Smooth muscle cell (in vitro differentiated cells): ENCODE data around the gene ACTL10. TPM values are rescaled to one million over a fixed set of nuclear protein-coding genes. Genes with fewer than 3 reads are reported as not detected.

Source experiments
- DNase-seq: peaks from one replicate; lab custom pipeline; 2025; ENCODE audit not compliant: unreplicated experiment; lab: John Stamatoyannopoulos, UW
- H2AFZ ChIP-seq: fragments of 200-600 bp; sonication (generic); 2 replicates; pipeline ENCODE4 v1.6.0; 2016; ENCODE audit warnings: antibody characterized with exemption, low read depth, mild to moderate bottlenecking
- H3F3A ChIP-seq: fragments of 200-600 bp; sonication (generic); 2 replicates; pipeline ENCODE4 v1.6.0; 2017; ENCODE audit warnings: antibody characterized with exemption, low read depth
- H3K27ac ChIP-seq: fragments of 200-600 bp; sonication (generic); 2 replicates; pipeline ENCODE4 v1.5.1; 2016; ENCODE audit warnings: low read depth, mild to moderate bottlenecking
- H3K27me3 ChIP-seq: fragments of 200-600 bp; sonication (generic); 2 replicates; pipeline ENCODE4 v1.6.1; 2016; ENCODE audit warnings: low read depth, mild to moderate bottlenecking
- H3K36me3 ChIP-seq: fragments of 200-600 bp; sonication (generic); 2 replicates; pipeline ENCODE4 v1.5.1; 2016; ENCODE audit warnings: low read depth
- H3K4me1 ChIP-seq: fragments of 200-600 bp; sonication (generic); 2 replicates; pipeline ENCODE4 v1.5.1; 2016; ENCODE audit warnings: low read depth
- H3K4me2 ChIP-seq: fragments of 200-600 bp; sonication (generic); 2 replicates; pipeline ENCODE4 v1.6.0; 2016; ENCODE audit warnings: mild to moderate bottlenecking
- H3K4me3 ChIP-seq: fragments of 200-600 bp; sonication (generic); 2 replicates; pipeline ENCODE4 v1.5.1; 2016; ENCODE audit warnings: mild to moderate bottlenecking
- H3K79me2 ChIP-seq: fragments of 200-600 bp; sonication (generic); 2 replicates; pipeline ENCODE4 v1.6.0; 2016; ENCODE audit warnings: low read depth, mild to moderate bottlenecking
- H3K9ac ChIP-seq: fragments of 200-600 bp; sonication (generic); 2 replicates; pipeline ENCODE4 v1.6.0; 2016; ENCODE audit warnings: low read depth
- H3K9me3 ChIP-seq: fragments of 200-600 bp; sonication (generic); replicated peaks from 2 replicates; pipeline ENCODE4 v1.5.1; 2016; ENCODE audit warnings: low read depth
- H4K20me1 ChIP-seq: fragments of 200-600 bp; sonication (generic); 2 replicates; pipeline ENCODE4 v1.6.0; 2016; ENCODE audit warnings: low read depth
- WGBS: methylation state at CpG from one replicate; pipeline ENCODE4 v1.1.7; 2016; ENCODE audit warnings: low lambda C conversion rate; 5-methylcytosine and 5-hydroxymethylcytosine counted together
- polyA plus RNA-seq: library from polyadenylated mRNA; unstranded; fragments of >200 nt; fragmentation: Nextera tagmentation; extraction: Ambion mirVana; gene quantifications from 2 replicates; pipeline ENCODE4 v1.2.1, GENCODE V29; 2016
- total RNA-seq: library from RNA; depleted of rRNA; stranded (reverse); fragments of >200 nt; gene quantifications from 2 replicates; pipeline ENCODE4 v1.2.3, GENCODE V29; 2014
- TF ChIP-seq, protein P1 (sequence below): fragments of 200-600 bp; sonication (generic); IDR thresholded peaks from 2 replicates; pipeline ENCODE4 v1.5.1; 2017; ENCODE audit warnings: borderline replicate concordance, mild to moderate bottlenecking, antibody characterized with exemption; ENCODE audit not compliant: insufficient read depth, poor library complexity, severe bottlenecking

ACTL10 gene
- total and polyA plus RNA-seq, 2 experiments from 2014 or later, result 0.04 to 0.49 TPM

DNA sequence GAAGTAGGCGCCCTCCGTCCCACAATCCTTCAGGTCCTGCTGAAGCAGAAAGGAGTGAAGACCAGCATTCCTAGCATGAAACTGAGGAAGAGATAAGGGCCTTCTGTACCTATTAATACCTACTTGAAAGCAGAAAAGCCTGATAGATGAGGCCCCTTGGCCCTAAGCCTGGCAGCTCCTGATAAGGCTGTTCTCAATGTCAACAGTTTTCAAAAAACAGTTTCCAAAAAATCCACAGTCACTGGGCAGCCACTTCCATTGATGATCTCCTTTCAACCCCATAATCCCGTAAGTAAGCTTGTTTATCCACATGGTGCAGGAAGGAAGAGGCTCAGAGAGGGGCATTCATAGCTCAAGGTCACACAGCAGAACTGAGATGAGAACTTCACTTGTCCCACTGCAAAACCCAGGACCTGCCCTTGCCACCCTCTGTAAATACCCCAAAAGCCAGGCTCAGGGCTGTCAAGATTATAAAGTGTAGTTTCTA, 22.2 kb downstream of the ACTL10 start:
- Histone ChIP-seq H3K27me3 (no peaks in the 10 kb centered on the region), H2AFZ (no peak overlapping the region), H3K9me3 (no peaks in the 10 kb centered on the region), H4K20me1 (no peaks in the 10 kb centered on the region), H3K4me1 (peaks cover 8% of the 10 kb centered on the region), H3K79me2 (peaks cover 8% of the 10 kb centered on the region), H3K27ac (no peak overlapping the region), H3K4me3 (no peak overlapping the region), H3K4me2 (no peak overlapping the region), H3K36me3 (no peaks in the 10 kb centered on the region), H3F3A (peaks cover 27% of the 10 kb centered on the region), H3K9ac (no peak overlapping the region)
- TF ChIP-seq, protein P1, sequence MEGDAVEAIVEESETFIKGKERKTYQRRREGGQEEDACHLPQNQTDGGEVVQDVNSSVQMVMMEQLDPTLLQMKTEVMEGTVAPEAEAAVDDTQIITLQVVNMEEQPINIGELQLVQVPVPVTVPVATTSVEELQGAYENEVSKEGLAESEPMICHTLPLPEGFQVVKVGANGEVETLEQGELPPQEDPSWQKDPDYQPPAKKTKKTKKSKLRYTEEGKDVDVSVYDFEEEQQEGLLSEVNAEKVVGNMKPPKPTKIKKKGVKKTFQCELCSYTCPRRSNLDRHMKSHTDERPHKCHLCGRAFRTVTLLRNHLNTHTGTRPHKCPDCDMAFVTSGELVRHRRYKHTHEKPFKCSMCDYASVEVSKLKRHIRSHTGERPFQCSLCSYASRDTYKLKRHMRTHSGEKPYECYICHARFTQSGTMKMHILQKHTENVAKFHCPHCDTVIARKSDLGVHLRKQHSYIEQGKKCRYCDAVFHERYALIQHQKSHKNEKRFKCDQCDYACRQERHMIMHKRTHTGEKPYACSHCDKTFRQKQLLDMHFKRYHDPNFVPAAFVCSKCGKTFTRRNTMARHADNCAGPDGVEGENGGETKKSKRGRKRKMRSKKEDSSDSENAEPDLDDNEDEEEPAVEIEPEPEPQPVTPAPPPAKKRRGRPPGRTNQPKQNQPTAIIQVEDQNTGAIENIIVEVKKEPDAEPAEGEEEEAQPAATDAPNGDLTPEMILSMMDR, result no peak
- WGBS, result 78% methylated on average over 3 of the region's 3 CpGs
- no peak for DNase-seq

DNA sequence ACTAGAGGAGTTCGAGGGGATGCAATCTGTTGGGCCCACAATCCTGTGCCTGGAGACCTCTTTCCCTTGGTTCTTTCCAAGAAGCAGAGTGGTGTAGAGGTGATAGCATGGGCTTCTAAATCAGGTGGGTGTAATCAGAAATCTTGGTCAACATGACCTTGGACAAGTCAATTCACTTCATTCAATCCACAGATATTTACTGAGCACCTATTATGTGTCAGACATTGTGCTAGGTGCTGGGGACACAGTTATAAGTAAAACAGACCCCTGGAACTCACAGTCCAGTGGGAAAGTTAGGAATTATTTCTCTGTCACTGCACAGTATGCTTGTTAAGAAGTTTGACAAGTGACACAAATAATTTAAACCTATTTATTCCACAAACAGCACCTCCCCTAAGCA, 22.8 kb downstream of the ACTL10 start:
- WGBS, result 97% methylated on average over 1 of the region's 1 CpG
- no peak for DNase-seq
- H3K27ac ChIP-seq, result peak overlapping the region; percentile 30
- no peak overlapping the region for H3K9ac ChIP-seq
- H4K20me1 ChIP-seq, result no peaks in the 10 kb centered on the region
- peaks cover 4% of the 10 kb centered on the region for H3K79me2 ChIP-seq
- peaks cover 12% of the 10 kb centered on the region for H3K4me1 ChIP-seq
- no peaks in the 10 kb centered on the region for H3K27me3 ChIP-seq
- peak overlapping the region; percentile 17 for H3K4me2 ChIP-seq
- H3F3A ChIP-seq, result peaks cover 27% of the 10 kb centered on the region
- H2AFZ ChIP-seq, result no peak overlapping the region
- H3K9me3 ChIP-seq, result no peaks in the 10 kb centered on the region
- TF ChIP-seq, protein P1, result no peak
- no peak overlapping the region for H3K4me3 ChIP-seq
- H3K36me3 ChIP-seq, result no peaks in the 10 kb centered on the region

DNA sequence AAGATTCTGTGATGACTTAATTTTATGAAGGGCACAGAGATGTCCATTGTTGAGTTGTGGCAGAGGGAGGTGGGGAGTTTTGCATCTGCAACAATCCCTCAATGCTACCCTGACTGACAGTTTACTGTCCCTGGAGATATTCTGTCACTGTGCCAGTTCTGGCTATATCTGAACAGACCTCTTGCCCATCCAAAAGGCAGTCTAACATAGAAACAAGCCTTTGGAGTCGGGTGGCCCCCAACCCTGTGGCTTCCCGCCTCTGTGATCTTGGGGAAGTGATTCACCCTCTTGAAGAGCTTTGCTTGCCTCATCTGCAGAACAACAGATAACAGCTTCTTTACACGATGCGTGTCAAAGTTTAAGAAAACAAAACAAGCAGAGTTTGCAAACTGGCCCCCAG, 23.2 kb downstream of the ACTL10 start:
- Histone ChIP-seq H3K4me1 (peaks cover 14% of the 10 kb centered on the region), H3K9ac (no peak overlapping the region), H3K36me3 (no peaks in the 10 kb centered on the region), H3K79me2 (peaks cover 4% of the 10 kb centered on the region), H3K27me3 (no peaks in the 10 kb centered on the region), H3F3A (peaks cover 27% of the 10 kb centered on the region), H3K4me2 (peak overlapping the region; percentile 17), H2AFZ (no peak overlapping the region), H3K9me3 (no peaks in the 10 kb centered on the region), H4K20me1 (no peaks in the 10 kb centered on the region), H3K4me3 (no peak overlapping the region), H3K27ac (peak overlapping the region; percentile 30)
- TF ChIP-seq, protein P1, result no peak
- no peak for DNase-seq
- 12% methylated on average over 4 of the region's 4 CpGs for WGBS

DNA sequence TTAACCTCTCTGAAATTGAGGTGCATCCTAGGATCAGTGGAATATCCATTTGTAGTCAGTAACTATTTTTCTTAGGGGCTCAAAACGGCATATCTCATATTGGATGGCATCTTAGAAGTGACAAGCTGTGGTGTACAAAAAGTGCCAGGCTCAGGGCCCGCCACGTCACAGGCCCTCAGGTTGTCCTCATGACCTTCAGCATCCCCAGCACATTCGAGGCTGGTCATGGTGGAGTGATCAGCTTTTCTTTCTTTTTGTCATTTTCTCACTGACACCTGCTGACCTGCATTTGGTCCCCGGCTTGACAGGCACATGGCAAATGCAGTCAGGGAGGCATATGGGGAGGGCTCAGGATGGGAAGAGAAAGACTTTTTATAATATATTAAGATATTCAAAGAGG, 26.5 kb downstream of the ACTL10 start:
- Histone ChIP-seq H4K20me1 (no peaks in the 10 kb centered on the region), H3K4me3 (no peak overlapping the region), H2AFZ (no peak overlapping the region), H3K36me3 (no peaks in the 10 kb centered on the region), H3K27ac (no peak overlapping the region), H3K9me3 (no peaks in the 10 kb centered on the region), H3K4me2 (no peak overlapping the region), H3F3A (peaks cover 19% of the 10 kb centered on the region), H3K27me3 (no peaks in the 10 kb centered on the region), H3K4me1 (peaks cover 12% of the 10 kb centered on the region), H3K79me2 (no peaks in the 10 kb centered on the region), H3K9ac (no peak overlapping the region)
- WGBS, result 90% methylated on average over 5 of the region's 5 CpGs
- no peak for DNase-seq
- TF ChIP-seq, protein P1, result no peak
